AG08395 (cell line): Measurements from ENCODE around the gene LRP4.

ENCODE experiments used
- DNase-seq: peaks from one replicate; pipeline ENCODE4 v3.0.0; 2012; ENCODE audit warnings: mixed read lengths, low spot score

The LRP4 gene

GRCh38 chr11:46918788-46919513, 601 bp upstream of the LRP4 start:
- DNase-seq, result no peak

GRCh38 chr11:46917762-46918082, 628 bp downstream of the LRP4 start:
- no peak for DNase-seq

- no peak for DNase-seq
Observed at GRCh38 chr11:46917109-46917761, 1.1 kb downstream of the LRP4 start.

DNA sequence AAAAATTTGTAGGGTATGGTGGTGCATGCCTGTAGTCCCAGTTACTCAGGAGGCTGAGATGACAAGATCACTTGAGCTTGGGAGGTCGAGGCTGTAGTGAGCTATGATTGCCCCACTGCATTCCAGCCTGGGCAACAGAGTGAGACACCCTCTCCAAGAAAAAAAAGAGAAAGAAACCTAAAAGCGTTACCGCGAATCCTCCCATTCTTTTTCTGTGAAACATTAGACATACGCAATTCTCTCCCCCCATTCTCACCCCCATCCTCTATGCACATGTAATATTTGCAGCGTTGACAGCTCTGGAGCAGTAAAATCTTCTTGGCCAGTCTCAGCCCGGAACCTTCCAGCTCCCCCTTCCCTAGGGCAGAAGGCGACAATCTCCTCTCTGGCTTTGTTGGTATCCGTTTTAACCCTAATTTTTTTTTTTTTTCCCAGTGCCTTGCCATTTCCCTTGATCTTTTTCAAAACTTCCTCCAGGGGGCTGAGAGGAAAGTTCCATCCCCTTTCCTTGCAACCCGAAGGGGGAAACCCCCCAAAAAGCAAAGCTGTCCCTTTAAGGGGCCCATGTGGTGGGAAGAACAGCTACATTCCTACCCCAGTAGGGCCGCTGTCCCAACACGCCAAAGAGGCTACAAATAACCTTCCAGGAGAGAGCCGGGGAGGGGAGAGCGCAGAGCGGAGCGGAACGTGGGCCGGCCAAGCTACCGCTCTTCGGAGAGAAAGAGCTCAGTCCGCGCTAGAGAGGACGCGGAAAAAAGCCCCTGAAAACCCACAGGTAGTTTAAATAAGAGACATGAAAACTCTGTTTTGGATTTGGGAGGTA, 1.9 kb downstream of the LRP4 start:
- DNase-seq, result peak; percentile 84

- no peak for DNase-seq
Observed at GRCh38 chr11:46914910-46915309, 3.4 kb downstream of the LRP4 start.

GRCh38 chr11:46914363-46914762, 4.0 kb downstream of the LRP4 start:
- peak; percentile 81 for DNase-seq

- no peak for DNase-seq
Observed at GRCh38 chr11:46913484-46913883, 4.9 kb downstream of the LRP4 start.

DNA sequence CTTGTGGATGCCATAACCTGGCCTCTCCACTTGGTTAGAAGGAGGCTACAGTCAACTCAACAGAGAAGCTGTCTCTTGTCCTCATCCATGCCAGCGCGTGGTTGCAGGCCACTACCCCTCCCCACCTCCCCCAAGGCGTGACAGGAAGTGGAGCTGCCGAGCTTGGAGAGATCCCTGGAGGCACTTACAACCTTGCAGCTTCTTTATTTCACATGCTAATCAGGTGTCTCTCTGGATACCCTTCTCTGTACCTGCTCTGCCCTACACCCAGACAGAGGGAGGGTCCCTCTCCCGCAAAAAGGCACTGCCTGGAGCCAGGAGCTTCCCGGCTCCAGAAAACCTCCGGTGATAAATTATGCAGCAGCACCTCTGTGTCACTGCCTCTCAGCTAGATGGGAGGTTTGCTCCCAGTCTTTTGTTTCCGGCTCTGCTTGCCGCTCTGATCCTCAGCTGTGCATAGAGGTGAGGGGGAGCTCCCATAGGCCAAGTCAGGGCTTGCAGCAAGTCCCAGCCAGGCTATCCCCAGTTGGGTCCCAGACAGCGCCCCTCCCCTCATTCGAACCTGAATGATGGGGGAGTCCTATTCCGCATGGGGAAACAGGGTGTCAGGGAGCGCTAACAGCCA, 5.7 kb downstream of the LRP4 start:
- DNase-seq, result no peak

DNA sequence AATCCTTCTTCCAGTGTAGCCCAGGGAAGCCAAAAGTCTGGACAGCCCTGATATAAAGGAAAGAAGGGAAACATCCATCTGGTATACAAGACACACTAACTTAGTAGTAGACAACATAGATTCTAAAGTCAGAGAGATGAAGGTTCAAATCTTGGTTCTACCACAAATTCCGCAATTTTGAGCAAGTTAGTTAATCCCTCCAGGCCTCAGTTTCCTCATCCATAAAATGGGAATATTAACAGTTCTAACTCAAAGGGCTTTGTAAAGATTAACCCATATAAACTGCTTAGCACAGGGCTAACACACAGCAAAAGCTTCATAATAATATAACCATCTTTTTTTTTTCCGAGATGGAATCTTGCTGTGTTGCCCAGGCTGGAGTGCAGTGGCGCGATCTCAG, 10.7 kb downstream of the LRP4 start:
- DNase-seq, result no peak

GRCh38 chr11:46906609-46907041, 11.7 kb downstream of the LRP4 start:
- DNase-seq, result no peak

DNA sequence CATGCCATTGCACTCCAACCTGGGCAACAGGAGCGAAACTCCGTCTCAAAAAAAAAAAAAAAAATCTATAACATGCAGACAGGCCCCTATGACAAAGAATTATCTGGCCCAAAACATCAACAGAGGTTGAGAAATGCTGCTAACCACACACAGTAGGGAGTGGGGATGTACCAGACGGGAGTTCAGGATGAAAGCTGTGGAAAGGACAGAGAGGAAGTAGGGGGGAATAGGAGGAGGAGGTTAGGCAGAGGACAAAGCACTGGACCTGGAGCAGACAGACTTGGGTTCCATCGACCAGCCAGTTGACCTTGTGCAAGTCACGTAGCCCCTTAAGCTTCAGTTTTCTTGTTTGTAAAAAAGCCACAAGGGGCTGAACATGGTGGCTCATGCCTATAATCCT, 12.5 kb downstream of the LRP4 start:
- no peak for DNase-seq

GRCh38 chr11:46903846-46904245, 14.5 kb downstream of the LRP4 start:
- DNase-seq, result no peak

DNA sequence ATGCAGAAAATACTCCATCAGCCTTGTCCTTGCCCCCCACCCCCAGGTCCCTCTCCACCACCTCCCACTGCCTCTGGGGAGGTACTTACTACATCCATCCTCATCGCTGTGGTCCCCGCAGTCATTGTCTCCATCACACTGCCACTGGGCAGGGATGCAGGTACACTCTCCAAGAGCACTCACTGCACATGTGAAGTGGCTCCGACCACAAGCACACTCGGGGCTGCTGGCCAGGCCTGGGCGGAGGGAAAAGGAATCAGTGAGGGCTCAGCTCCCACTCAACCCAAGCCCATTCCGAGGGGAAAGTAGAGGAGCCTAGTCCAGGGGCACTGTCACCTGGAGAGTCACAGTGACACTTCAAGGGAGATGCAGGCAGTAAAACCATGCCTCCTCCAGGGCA, 15.7 kb downstream of the LRP4 start:
- no peak for DNase-seq

GRCh38 chr11:46901156-46901555, 17.2 kb downstream of the LRP4 start:
- no peak for DNase-seq

- DNase-seq, result no peak
Observed at GRCh38 chr11:46900091-46900746, 18.1 kb downstream of the LRP4 start.

GRCh38 chr11:46899501-46900025, 18.8 kb downstream of the LRP4 start:
- no peak for DNase-seq

- no peak for DNase-seq
Observed at GRCh38 chr11:46898396-46899095, 19.8 kb downstream of the LRP4 start.

DNA sequence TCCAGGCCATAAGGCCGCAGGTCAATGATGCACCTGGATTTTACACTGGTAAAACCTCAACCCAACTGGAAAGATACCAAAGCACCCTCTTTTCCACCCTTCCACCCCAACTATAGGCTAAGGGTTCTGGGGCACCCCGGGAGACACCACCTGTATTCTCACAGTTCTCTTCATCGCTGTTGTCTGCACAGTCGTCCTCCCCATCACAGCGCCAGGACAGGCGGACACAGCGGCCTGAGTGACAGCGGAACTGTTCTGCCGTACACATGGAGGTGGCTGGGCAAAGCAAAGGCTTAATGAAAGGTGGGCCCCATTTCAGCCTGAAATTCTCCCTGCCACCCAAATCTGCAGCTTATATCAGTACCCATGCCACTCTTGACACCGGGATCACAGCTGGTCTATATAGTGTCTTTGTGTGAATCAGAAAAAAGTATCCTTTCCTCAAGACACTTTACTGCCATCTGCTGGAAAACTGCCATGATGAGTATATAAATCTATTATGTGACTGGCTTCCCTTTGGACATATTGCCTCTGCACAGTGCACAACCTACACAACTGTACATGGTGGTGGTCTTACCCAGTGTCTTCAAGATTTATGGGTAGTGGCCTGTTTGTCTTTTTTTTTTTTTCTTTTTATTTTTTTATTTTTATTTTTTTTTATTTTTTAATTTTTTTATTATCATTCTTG, 21.5 kb downstream of the LRP4 start:
- DNase-seq, result no peak

DNA sequence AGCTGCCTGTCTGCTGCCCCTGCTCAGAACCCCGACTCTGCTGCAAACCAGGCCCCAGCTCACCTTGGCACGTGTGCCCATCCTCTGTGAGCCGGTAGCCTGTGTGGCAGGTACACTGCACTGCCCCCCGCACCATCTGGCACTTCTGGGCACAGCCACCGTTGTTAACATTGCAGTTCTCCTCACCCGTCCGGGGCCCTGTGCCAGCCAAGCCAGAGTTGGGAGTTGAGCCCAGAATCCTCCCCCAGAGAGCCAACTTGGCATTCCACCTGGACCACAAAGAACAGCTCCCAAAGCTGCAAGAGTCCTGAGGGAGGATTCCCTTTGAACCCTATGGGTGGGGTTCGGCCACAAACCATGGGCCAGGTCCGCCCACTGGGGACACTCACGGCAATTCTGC, 22.5 kb downstream of the LRP4 start:
- peak; percentile 40 for DNase-seq

GRCh38 chr11:46894961-46895360, 23.4 kb downstream of the LRP4 start:
- no peak for DNase-seq

GRCh38 chr11:46894506-46894905, 23.8 kb downstream of the LRP4 start:
- no peak for DNase-seq
